ENCODE data around the gene LYZL2.
"Not testable (repeated sequence)": the region's sequence is repeated elsewhere in the genome, so short reads cannot be mapped to it uniquely, and the experiment has no call there.

Gene LYZL2

GRCh38 chr10:30629653-30630052 is at the start of gene LYZL2:
Gene LYZL2, minus strand, starts transcription at chr10:30629753. Its CDS starts 2,838 bp downstream, at chr10:30626915.
- DNase-seq: no peak

GRCh38 chr10:30677616-30678015 is 48.1 kb upstream of the LYZL2 start:
- not testable (repeated sequence) for DNase-seq

GRCh38 chr10:30677146-30677545 is 47.6 kb upstream of the LYZL2 start:
- DNase-seq: not testable (repeated sequence)

DNA sequence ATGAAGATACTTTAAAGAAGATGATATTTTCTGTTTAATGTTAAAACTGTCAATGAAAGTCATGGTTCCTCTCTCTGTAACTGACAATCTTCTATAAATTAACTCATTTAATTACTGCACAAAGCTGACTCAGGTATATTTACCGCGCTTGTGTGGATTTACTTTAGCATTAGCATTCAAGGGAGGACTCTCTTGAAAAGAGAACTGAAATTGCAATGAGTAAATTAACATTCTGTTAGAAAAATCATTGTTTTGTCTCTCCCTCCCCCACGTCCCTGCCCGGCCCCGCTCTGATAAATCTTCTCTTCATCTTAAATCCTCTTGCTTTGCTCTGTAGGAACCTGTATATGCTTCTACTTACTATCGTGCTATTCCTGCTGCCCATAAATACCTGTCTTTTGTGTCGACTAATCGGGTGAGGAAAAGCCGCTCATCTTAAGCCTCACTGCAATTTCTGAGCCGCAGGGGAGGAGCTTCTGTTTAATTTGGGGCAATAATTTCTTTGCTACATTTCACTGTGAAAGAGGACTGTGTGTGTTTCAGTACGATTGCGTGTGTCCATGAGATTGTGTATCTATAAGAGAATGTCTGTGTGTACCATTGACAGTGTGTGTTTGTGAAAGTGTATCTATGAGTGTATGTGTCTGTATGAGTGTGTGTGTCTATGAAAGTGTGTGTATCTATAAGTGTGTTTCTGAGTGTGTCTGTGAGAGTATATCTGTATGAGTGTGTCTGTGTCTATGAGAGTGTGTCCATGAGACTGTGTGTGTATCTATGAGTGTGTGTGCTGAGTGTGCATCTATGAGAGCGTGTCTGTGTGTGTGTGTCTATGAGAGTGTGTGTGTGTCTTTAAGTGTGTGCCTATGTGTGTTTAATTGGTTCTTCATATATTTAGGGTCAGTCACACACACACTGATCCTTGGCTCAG is 46.5 kb upstream of the LYZL2 start:
- DNase-seq: no peak

- no peak for DNase-seq
Measured at GRCh38 chr10:30674796-30675195, 45.2 kb upstream of the LYZL2 start.

- not testable (repeated sequence) for DNase-seq
Measured at GRCh38 chr10:30673262-30673661, 43.7 kb upstream of the LYZL2 start.

- not testable (repeated sequence) for DNase-seq
Measured at GRCh38 chr10:30672338-30672737, 42.8 kb upstream of the LYZL2 start.

GRCh38 chr10:30671026-30671616 is 41.6 kb upstream of the LYZL2 start:
- DNase-seq: peak in 1 of 2 donors; percentile 62

DNA sequence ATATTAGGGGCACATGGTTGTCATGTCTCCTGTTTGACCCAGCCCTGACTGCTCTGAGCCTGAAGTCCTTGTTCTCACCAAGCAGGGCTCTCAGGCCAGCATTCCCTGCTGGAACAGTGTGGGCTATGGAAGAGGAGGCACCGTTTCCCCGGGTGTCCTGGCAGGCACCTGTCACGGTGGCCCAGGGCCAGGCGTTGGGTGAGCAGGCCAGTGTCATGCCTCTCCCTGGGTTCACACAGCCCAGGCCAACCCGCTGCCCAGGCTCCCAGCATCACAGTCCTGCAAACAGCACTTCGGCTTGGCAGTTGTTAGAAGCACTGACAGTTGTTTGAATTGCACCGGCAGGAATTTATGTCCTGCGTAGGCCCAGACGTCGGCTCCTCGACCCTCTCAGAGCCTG is 38.4 kb upstream of the LYZL2 start:
- not testable (repeated sequence) for DNase-seq

- not testable (repeated sequence) for DNase-seq
Measured at GRCh38 chr10:30663403-30663802, 33.9 kb upstream of the LYZL2 start.

DNA sequence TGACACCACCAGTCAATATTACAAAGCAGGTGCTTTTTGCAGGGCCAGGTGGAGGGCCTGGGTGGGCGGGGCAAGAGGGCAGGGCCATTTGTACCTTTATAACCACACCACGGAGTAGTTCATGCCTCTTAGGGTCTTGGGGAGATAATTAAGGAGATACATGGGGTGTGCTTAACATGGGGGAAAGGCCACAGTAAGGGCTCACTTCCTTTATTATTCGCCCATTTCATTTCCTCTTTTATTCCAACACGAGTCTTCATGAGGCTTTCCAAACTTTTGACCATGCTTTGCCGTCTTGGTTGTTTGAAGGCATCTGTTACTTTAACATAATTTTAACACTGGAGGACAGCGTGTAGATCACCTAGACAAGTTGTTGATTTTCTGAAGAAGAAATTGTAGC is 33.3 kb upstream of the LYZL2 start:
- no peak for DNase-seq

- not testable (repeated sequence) for DNase-seq
Measured at GRCh38 chr10:30660314-30660713, 30.8 kb upstream of the LYZL2 start.

DNA sequence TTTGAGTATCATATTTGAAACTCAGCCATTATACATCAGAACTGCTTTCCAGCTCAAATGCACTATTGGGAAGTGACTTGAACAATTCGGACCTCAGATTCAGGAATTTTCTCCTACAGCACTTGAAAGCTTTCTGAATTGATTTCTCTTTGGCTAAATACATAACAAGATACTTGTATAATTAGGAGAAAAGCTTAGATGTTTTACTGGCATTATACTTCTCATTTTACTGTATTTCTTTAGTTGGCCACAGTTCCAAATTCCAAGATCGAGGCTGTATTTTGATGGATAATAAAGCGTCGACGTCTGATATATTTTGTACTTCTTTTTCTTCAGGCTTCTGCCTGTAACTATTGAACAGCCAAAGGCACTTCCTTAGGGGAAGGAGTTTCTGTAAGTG is 26.7 kb upstream of the LYZL2 start:
- DNase-seq: no peak

- not testable (repeated sequence) for DNase-seq
Measured at GRCh38 chr10:30655001-30655400, 25.4 kb upstream of the LYZL2 start.

DNA sequence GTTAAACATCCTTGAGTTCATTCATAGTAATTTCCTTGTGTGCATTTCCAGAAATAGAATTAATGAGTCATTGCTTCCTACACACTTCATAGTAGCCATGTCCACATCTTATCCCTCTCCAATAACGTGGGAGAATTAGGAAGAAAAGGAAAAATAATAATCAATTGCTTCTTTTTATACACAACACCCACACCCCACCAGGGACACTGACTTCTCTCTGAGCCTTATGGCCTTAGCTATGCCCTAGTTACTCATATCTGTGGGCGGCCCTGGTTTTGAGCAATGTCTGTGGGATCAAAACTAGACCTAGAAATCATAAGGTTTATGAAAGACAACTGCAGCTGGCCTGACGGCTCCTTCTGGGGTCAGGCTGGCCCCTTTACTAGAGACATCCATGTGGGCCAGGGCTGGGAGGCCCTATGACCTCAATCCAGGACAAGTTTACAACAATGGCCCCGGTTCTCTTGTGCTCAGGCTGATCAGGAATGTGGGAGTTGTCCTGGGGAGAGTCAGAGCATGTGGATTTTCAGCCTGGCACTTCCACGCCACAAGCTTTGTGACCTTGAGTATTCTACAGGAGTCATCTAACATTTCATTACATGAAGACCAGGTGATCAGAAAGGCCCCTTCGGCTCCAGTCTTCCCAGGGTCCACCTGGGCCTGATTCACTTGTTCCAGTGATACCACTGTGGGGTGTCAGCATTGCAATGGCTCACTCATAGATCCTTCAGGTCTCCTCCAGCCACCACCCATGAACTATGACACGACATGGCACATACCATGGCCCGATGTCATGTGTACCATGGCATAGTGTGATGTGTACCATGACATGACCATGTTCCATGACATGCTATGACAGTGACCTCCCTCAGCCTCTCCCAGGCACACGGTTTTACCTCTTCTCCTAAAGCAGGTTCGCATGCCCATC is 22.2 kb upstream of the LYZL2 start:
- not testable (repeated sequence) for DNase-seq

DNA sequence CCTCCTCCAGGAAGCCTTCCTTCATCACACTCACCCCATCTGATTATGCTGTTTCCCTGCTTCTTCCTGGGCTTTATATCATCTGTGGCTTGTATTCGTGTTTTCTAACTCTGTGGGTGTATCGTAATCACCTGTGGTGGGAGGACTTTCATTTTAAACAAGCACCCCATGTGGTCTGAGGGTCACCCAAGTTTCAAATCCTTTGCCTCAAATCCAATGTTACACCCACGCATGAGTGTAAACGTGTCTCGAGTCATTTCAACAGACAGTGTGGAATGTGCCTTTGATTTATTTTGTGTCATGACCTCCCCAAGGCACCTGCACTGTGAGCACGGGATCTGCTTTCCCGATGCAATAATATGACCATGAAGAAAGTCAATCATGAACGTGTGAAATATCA is 17.5 kb upstream of the LYZL2 start:
- DNase-seq: no peak

GRCh38 chr10:30645340-30645827 is 15.8 kb upstream of the LYZL2 start:
- no peak for DNase-seq

DNA sequence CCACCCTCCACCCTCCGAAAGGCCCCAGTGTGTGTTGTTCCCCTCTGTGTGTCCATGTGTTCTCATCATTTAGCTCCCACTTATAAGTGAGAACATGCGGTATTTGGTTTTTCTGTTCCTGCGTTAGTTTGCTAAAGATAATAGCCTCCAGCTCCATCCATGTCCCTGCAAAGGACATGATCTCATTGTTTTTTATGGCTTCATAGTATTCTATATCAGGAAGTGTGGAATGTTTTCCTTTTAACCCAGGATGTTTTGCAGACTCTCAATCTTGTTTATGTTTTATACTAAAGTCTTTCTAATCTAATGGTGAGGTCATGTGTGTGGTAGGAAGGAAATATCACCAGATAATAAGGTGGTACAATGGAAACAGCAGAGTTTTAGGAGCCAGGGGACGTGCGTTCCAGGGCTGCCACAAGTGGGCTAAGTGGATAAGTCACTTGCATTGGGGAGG is 14.9 kb upstream of the LYZL2 start:
- not testable (repeated sequence) for DNase-seq

DNA sequence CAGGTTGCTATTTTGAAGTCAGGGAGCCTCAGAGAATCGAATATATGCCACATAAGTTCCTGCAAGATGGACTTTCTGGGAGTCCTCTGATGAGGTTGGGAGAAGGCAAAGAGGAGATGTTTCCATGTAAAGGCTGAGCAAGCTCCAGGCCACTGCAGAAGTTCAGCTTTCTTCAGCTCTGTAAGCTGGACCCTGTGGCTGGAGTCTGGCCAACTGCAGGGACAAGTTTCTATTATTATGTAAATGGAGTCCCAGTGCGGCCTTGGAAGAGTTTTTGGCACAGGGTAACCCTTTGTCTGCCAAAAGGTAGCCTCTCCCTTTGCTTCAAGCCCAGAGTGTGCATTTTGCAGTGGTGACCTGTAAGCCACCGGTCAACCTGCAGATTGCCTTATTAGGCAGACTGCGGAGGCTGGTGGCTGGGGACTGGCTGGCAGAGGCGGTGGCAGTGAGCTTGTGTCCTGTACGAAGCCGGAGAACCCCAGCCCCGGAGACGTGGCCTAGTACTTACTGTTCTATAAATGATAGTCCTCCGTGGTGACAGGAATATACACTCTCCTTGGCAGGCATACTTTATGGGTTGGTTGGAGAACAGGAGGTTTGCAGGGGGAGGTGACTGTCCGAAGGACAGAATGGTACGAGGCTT is 14.1 kb upstream of the LYZL2 start:
- DNase-seq: not testable (repeated sequence)

DNA sequence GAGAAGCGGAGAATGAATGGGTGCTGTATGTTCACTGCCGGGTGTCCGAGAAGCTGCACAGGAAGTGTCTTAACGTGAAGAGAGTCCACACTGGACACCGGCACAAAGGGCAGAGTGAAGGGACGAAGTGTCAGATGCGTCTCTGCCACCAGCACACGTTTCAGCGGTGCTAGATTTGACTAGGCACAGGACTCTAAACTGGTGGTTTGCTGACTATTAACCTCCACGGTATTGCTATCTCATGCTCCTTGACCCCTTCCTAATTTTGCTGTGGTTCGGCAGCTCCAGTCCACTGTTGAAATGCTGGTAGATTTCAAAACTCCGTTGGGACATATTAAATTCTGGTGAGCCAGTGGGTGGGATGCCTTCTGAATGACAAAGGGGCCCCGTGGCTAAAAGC is 13.3 kb upstream of the LYZL2 start:
- DNase-seq: not testable (repeated sequence)

DNA sequence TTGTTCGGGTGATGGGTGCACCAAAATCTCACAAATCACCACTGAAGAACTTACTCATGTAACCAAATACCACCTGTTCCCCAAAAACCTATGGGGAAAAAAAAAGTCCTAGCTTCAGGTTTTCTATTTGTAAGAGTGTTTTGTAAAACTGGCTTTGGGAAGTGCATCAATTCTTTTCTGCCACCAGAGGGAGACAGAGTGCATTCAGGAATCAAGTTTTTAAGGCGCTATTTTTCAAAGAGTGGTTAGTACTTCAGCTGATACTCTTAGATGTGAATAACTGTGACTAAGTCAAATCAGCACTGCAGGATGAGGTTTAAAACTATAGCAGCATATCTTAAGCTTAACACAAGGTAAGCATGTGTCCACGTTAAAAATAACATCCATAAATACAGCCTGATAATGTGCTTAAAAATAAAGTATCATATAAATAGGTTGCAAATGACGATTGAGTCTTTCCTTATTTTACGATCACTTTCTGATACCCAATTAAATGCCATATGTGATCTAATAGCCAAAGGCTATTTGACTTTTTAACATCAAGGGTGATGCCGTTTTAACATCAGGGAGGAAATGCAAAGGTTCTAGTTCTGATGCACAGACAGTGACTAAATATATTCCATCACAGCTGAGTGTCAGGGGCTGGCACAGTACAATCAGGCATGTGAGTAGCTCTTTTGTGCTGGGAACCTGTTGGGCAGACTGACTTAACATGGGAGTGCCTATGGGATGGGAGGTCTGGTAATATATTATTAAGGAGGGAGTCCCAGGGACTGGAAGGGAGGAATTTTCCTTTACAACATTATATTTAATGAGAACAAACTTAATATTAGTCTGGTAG is 10.6 kb upstream of the LYZL2 start:
- peak in 1 of 2 donors; percentile 20 for DNase-seq
